NT2/D1 (cell line): Measurements from ENCODE around the gene NAPSA.
A peak's percentile ranks its signal among the peaks of the same experiment; 100 is the strongest.

Experiments
- DNase-seq: peaks from one replicate; pipeline ENCODE4 v3.0.0-alpha.2; 2011; ENCODE audit warnings: low read depth, low spot score
- H3K27me3 ChIP-seq: 2 replicates; pipeline ENCODE4 v1.6.0; 2011; ENCODE audit warnings: mild to moderate bottlenecking; ENCODE audit not compliant: insufficient read length, insufficient read depth
- H3K36me3 ChIP-seq: 2 replicates; pipeline ENCODE4 v1.6.1; 2011; ENCODE audit warnings: mild to moderate bottlenecking, low read length, mixed read lengths; ENCODE audit not compliant: insufficient read depth, insufficient read length
- H3K4me1 ChIP-seq: 2 replicates; pipeline ENCODE4 v1.5.1; 2011; ENCODE audit not compliant: insufficient read depth, insufficient read length
- H3K4me3 ChIP-seq: 2 replicates; pipeline ENCODE4 v1.5.1; 2011; ENCODE audit warnings: low read depth; ENCODE audit not compliant: insufficient read length
- H3K9ac ChIP-seq: 2 replicates; pipeline ENCODE4 v1.6.0; 2011; ENCODE audit warnings: low read depth; ENCODE audit not compliant: insufficient read length
- H3K9me3 ChIP-seq: 2 replicates; pipeline ENCODE4 v1.5.1; 2011; ENCODE audit warnings: mild to moderate bottlenecking, low read length; ENCODE audit not compliant: insufficient read depth
- SUZ12 ChIP-seq: IDR thresholded peaks from 2 replicates; pipeline ENCODE4 v1.6.1; 2011; ENCODE audit not compliant: insufficient read length, insufficient read depth; ENCODE audit errors: extremely low read depth
- YY1 ChIP-seq: IDR thresholded peaks from 2 replicates; pipeline ENCODE4 v1.6.1; 2011; ENCODE audit not compliant: insufficient read length, insufficient read depth
- ZNF274 ChIP-seq: IDR thresholded peaks from 2 replicates; pipeline ENCODE4 v1.6.1; 2011; ENCODE audit warnings: mild to moderate bottlenecking, low read depth, low read length

Gene NAPSA

DNA sequence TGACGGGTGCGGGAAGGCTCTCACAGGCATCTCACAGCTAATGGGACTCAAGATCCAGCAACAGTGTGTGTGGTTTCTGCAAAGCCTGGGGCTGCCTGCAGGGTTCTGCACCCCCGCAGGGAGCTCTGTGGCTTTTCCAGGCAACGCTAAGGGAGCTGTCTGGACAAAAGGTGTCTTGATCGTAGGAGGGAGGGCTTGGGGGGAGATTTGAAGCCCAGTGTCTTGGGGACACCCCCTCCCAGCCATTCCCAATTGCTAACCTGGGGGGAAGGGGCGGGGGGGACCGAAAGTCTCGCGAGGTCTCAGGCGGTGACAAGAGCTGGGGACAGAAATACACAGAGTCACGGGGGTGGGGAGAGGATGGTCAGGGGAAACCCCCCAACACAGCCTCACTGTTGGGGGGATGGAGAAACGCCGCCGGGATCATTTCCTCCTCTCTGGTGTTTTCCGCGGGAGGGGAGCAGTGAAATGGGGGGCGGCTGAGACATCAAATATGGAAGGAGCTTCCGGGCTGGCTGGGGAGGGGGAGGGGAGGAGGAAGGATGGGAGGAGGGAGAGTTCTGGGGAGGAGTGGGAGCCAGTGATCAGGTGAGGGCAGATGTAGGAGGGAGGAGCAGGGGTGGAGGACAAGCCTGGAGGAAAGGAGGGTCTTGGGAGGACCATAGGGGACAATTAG, 49.5 kb downstream of the NAPSA start:
- H3K9me3 ChIP-seq = no peaks in the 10 kb centered on the region
- H3K36me3 ChIP-seq = peaks cover 27% of the 10 kb centered on the region
- H3K9ac ChIP-seq = no peak overlapping the region
- DNase-seq = no peak
- peaks cover 1% of the 10 kb centered on the region for H3K27me3 ChIP-seq
- H3K4me1 ChIP-seq = peaks cover 5% of the 10 kb centered on the region
- no peak overlapping the region for H3K4me3 ChIP-seq
- TF ChIP-seq SUZ12 (no peak), YY1 (no peak), ZNF274 (no peak)

DNA sequence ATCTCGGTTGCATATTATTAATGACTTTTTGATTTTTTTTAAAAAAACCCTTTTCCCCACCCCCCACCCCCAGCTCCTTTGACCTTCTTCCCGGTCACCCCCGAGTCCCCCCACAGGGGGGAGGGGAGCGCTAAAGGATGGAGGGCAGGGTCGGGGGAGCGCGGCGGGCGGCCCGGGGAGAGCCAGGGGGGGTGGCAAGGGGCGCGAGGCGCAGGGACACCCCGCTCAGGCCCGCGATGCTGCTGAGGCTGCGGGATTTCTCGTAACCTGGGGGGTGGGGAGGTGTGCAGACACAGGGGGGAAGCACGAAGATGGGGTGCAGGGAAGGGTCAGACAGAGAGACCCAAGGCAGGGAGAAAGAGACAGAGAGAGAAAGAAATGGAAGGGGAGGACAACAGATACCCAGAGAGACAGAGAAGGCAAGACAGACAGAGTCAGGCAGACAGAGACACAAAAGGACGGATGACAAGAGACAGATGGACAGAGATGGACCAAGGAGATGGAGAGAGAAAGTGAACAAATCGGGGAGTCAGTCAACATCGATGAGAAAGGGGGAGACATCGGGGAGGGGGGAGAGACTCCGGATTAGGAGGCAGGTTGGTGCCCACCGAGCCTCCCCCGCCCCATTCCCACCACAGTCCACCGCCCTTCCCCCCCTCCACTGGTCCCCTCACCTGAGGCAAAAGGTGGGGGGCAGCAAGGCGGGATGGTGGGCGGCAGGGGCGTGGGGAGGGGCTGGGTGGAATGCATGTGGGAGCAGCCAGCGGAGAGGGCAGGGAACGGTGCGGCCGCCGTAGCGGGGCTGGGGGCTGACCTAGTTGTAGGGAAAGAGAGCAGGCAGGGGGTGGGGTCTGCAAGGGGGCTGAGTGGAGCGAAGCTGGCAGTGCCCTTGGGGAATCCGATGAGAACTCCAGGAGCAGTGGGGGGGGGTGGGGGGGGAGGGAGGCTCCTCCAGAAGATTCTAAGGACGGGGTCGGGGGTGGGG, 50.4 kb downstream of the NAPSA start:
- TF ChIP-seq SUZ12 = no peak
- no peak for TF ChIP-seq ZNF274
- TF ChIP-seq YY1 = no peak
- Histone ChIP-seq H3K27me3 (peaks cover 10% of the 10 kb centered on the region), H3K9ac (peak overlapping the region; percentile 78), H3K36me3 (peaks cover 24% of the 10 kb centered on the region), H3K9me3 (no peaks in the 10 kb centered on the region), H3K4me3 (peak overlapping the region; percentile 45), H3K4me1 (peaks cover 5% of the 10 kb centered on the region)
- DNase-seq = no peak

DNA sequence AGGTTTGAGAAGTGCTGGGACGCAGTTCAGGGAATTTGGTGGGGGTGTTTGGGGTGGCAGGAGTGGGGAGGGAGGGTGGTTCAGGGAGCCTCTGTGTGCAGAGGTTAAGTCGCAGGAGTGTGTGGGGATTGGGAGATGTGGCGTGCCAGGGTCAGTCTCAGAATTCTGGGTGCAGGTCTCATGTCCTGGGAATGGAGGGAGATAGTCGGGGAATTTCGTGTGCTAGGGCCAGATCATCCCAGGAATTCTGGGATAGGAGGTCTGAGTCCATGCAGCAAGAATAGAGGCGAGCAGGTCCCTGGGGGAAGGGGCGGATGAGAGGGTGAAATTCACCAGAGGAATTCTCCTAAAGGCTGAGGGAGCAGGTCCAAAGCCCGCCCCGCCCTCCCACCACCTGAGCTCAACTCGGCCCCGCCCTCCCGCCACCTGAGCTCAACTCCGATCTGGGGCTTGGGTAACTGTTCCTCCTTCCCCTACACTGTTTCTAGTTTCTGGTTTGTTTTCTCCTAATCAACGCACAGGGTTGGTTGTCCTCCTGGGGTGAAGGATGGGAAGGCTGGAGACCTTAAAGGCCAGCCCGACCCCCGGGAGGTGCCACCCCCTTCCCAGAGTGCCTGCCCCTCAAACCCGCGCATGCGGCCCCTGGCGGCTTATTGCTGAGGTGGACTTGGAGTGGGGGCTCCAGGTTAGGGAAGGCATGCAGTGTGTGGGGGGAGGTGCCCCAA, 51.5 kb downstream of the NAPSA start:
- TF ChIP-seq YY1 (no peak), SUZ12 (no peak), ZNF274 (no peak)
- peaks cover 5% of the 10 kb centered on the region for H3K4me1 ChIP-seq
- peak overlapping the region; percentile 85 for H3K9ac ChIP-seq
- H3K9me3 ChIP-seq = peaks cover 2% of the 10 kb centered on the region; the same call in 1 of the 2 replicates
- H3K27me3 ChIP-seq = peaks cover 19% of the 10 kb centered on the region
- peaks cover 16% of the 10 kb centered on the region for H3K36me3 ChIP-seq
- DNase-seq = no peak
- H3K4me3 ChIP-seq = peak overlapping the region; percentile 57

DNA sequence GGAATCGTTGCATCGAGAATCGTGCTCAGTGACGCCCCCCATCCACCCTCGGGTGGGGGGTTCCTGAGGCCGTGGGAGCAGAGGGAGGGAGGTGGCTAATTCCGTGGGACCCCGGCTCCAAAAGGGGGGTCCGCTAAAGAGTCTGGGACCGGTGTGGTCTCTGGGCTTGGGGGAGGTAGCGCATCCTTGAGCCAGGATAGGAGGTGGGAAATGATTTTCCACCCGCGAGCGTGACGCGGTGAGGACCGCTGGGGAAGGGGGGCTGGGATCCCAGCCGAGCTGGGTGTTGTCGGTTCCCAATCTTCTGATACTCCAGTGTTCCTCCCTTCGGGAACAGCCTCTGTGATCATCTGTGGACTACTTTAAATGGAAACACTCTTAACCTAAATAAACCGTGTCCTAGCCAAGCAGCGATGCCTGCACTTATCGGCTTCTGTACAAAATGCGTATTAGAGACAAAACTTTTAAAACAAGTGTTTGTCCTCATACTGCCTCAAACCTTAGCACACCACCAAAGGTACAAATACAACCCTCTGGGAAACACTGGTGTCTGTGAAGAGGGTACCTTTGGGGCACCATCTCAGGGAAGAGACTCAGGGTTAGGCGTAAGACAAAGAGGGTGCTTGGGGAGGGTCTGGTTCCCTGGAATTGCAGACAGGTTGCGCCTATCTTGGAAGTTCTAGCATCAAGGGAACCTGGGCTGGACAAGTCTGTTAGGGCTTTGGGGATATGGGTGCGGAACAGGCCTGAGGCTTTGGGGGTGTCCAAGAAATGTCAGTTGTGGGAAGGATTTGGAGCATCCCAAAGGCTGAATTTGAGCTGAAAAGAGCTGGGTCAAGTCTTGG, 52.2 kb downstream of the NAPSA start:
- H3K4me3 ChIP-seq = peak overlapping the region; percentile 57
- peaks cover 27% of the 10 kb centered on the region for H3K27me3 ChIP-seq
- peaks cover 10% of the 10 kb centered on the region for H3K9me3 ChIP-seq
- H3K9ac ChIP-seq = peak overlapping the region; percentile 85
- no peak for TF ChIP-seq ZNF274
- no peak for DNase-seq
- peaks cover 10% of the 10 kb centered on the region for H3K36me3 ChIP-seq
- H3K4me1 ChIP-seq = peaks cover 5% of the 10 kb centered on the region

DNA sequence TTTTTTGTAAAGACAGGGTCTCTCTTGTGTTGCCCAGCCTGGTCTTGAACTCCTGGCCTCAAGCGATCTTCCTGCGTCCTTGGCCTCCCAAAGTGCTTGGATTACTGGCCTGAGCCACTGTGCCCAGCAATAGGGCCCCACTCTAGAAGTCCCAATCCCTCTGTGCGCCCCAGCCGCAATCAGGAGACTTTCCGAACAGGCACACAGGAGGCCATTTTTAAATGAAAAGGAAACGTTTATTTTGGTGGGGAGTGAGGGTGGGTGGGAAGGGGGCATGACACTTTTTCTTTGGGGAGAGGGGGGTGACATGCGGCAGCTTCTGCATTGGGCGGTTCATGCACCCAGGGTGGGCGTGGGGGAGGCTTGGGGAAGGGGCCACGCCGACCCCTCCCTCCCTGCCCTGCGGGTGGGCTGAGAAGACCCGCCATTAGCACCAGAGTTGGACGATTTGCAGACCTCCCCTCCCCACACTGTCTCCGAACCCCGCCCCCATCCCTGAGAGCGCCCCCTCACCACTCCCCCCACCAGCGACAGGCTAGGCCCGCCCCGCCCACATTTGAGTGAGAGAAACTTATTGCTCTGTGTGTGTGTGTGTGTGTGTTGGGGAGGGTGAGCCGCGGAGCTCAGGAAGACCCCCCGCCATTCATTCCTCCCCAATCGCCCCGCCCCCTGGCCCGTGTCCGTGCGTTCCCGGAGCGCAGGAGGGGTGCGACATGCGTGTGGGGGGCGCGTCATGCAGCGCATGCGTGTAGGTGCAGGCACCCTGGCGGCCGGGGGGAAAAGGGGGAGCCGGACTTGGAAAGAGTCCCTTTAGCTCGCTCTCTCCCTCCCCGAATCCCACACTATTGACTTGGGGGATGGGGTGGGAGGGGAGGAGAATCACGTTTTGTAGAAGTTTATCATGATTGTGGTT, 53.5 kb downstream of the NAPSA start:
- peaks cover 22% of the 10 kb centered on the region for H3K9me3 ChIP-seq
- TF ChIP-seq YY1 (no peak), SUZ12 (no peak), ZNF274 (no peak)
- no peak for DNase-seq
- H3K9ac ChIP-seq = peak overlapping the region; percentile 82
- H3K4me1 ChIP-seq = no peaks in the 10 kb centered on the region
- H3K27me3 ChIP-seq = peaks cover 36% of the 10 kb centered on the region
- H3K36me3 ChIP-seq = no peaks in the 10 kb centered on the region
- H3K4me3 ChIP-seq = peak overlapping the region; percentile 57

DNA sequence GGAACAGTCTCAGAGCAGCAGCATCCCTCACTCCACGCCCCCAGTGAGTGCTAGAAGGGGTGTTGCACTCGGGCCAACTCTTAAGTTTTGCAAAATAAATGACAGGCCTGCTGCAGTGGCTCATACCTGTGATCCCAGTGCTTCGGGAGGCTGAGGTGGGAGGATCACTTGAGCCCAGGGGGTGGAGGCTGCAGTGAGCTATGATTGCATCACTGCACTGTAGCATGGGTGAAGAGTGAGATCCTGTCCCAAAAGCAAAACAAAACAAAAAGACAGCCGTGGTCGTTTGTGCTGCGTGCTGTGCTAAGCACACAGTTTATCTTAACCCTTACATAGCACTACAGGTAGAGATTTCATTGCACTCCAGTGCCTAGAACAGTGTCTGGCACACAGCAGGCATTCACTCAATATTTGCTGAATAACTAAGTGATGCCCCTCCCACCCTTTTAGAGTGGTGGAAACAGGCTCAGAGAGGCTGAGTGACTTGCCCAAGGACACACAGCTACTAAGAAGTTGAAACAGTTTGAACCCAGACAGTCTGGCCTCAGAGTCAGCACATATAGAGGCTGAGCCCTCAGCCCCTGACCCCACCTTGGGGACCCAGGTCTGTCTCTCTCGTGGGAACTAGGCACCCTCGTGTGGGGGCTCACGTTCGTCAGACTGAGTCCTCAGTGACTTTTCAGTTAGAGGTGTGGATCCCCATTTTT, 54.5 kb downstream of the NAPSA start:
- peaks cover 47% of the 10 kb centered on the region for H3K27me3 ChIP-seq
- H3K36me3 ChIP-seq = no peaks in the 10 kb centered on the region
- H3K9ac ChIP-seq = no peak overlapping the region
- no peak for DNase-seq
- no peak overlapping the region for H3K4me3 ChIP-seq
- TF ChIP-seq ZNF274 = no peak
- no peak for TF ChIP-seq SUZ12
- no peak for TF ChIP-seq YY1
- peaks cover 33% of the 10 kb centered on the region for H3K9me3 ChIP-seq
- H3K4me1 ChIP-seq = no peaks in the 10 kb centered on the region
